ENCODE measurements around the gene KCTD18.

Gene KCTD18

GRCh38 chr2:200451511-200451910 is 58.4 kb downstream of the KCTD18 start:
- TF ChIP-seq CTCF (IDR thresholded peaks at IDR 0.05; ENCODE audit: poor library complexity, severe bottlenecking) = no peak
- no peak for ATAC-seq (ENCODE audit: low read depth)
- H3K27ac ChIP-seq (ENCODE audit: poor library complexity, severe bottlenecking) = no peak overlapping the region
- no peaks in the 10 kb centered on the region for H3K27me3 ChIP-seq (ENCODE audit: insufficient read depth, poor library complexity, severe bottlenecking)
- no peaks in the 10 kb centered on the region for H3K36me3 ChIP-seq (ENCODE audit: low read depth)
- no peaks in the 10 kb centered on the region for H3K9me3 ChIP-seq (ENCODE audit: severe bottlenecking)
- DNase-seq (ENCODE audit: low spot score) = no peak
- H3K4me1 ChIP-seq (ENCODE audit: insufficient read depth, poor library complexity, severe bottlenecking) = no peaks in the 10 kb centered on the region
- H3K4me3 ChIP-seq (ENCODE audit: severe bottlenecking) = no peak overlapping the region

- Histone ChIP-seq H3K27ac (ENCODE audit: poor library complexity, severe bottlenecking) (no peak overlapping the region), H3K4me1 (ENCODE audit: insufficient read depth, poor library complexity, severe bottlenecking) (no peaks in the 10 kb centered on the region), H3K36me3 (ENCODE audit: low read depth) (no peaks in the 10 kb centered on the region), H3K4me3 (ENCODE audit: severe bottlenecking) (no peak overlapping the region), H3K27me3 (ENCODE audit: insufficient read depth, poor library complexity, severe bottlenecking) (no peaks in the 10 kb centered on the region), H3K9me3 (ENCODE audit: severe bottlenecking) (no peaks in the 10 kb centered on the region)
- TF ChIP-seq CTCF (IDR thresholded peaks at IDR 0.05; ENCODE audit: poor library complexity, severe bottlenecking) = no peak
- ATAC-seq (ENCODE audit: low read depth) (no peak), DNase-seq (ENCODE audit: low spot score) (no peak)
These were observed 59.6 kb downstream of the KCTD18 start for GRCh38 chr2:200450288-200450687.

GRCh38 chr2:200449149-200449548 is 60.7 kb downstream of the KCTD18 start:
- Histone ChIP-seq H3K9me3 (ENCODE audit: severe bottlenecking) (no peaks in the 10 kb centered on the region), H3K27ac (ENCODE audit: poor library complexity, severe bottlenecking) (no peak overlapping the region), H3K4me3 (ENCODE audit: severe bottlenecking) (no peak overlapping the region), H3K4me1 (ENCODE audit: insufficient read depth, poor library complexity, severe bottlenecking) (no peaks in the 10 kb centered on the region), H3K27me3 (ENCODE audit: insufficient read depth, poor library complexity, severe bottlenecking) (no peaks in the 10 kb centered on the region), H3K36me3 (ENCODE audit: low read depth) (no peaks in the 10 kb centered on the region)
- ATAC-seq (ENCODE audit: low read depth) (no peak), DNase-seq (ENCODE audit: low spot score) (no peak)
- no peak for TF ChIP-seq CTCF (IDR thresholded peaks at IDR 0.05; ENCODE audit: poor library complexity, severe bottlenecking)

DNA sequence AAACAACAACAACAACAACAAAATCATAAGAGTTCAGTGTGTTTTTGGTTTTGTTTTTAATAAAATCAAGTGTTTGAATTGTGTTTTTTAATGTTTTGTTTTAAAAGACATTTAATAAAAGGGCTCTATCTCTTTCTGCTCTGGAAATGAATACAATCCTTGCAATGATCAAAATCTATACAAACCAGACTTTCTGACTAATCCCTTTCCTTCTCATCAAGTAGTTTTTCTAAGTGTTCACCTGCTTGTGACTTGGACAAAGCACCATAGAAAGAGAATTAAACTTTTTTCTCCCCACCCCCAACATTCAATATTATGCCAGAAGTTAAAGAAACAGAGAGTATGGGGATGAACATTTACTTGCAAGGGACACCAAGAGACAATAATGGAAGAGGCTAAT is 61.4 kb downstream of the KCTD18 start:
- Histone ChIP-seq H3K36me3 (ENCODE audit: low read depth) (0 out of 2 replicates have a peak, but pooled peaks cover 3% of the 10 kb centered on the region), H3K4me1 (ENCODE audit: insufficient read depth, poor library complexity, severe bottlenecking) (no peaks in the 10 kb centered on the region), H3K9me3 (ENCODE audit: severe bottlenecking) (no peaks in the 10 kb centered on the region), H3K27me3 (ENCODE audit: insufficient read depth, poor library complexity, severe bottlenecking) (no peaks in the 10 kb centered on the region), H3K27ac (ENCODE audit: poor library complexity, severe bottlenecking) (no peak overlapping the region), H3K4me3 (ENCODE audit: severe bottlenecking) (no peak overlapping the region)
- no peak for TF ChIP-seq CTCF (IDR thresholded peaks at IDR 0.05; ENCODE audit: poor library complexity, severe bottlenecking)
- DNase-seq (ENCODE audit: low spot score) (no peak), ATAC-seq (ENCODE audit: low read depth) (no peak)

- DNase-seq (ENCODE audit: low spot score) (no peak), ATAC-seq (ENCODE audit: low read depth) (no peak)
- Histone ChIP-seq H3K4me1 (ENCODE audit: insufficient read depth, poor library complexity, severe bottlenecking) (no peaks in the 10 kb centered on the region), H3K36me3 (ENCODE audit: low read depth) (0 out of 2 replicates have a peak, but pooled peaks cover 3% of the 10 kb centered on the region), H3K27ac (ENCODE audit: poor library complexity, severe bottlenecking) (no peak overlapping the region), H3K4me3 (ENCODE audit: severe bottlenecking) (no peak overlapping the region), H3K27me3 (ENCODE audit: insufficient read depth, poor library complexity, severe bottlenecking) (no peaks in the 10 kb centered on the region), H3K9me3 (ENCODE audit: severe bottlenecking) (no peaks in the 10 kb centered on the region)
- no peak for TF ChIP-seq CTCF (IDR thresholded peaks at IDR 0.05; ENCODE audit: poor library complexity, severe bottlenecking)
These were observed 62.6 kb downstream of the KCTD18 start for GRCh38 chr2:200447139-200447855.

All from RWPE2 (cell line).